H1 (cell line): ENCODE data around the gene HTR6. TPM values are rescaled to one million over a fixed set of nuclear protein-coding genes. Genes with fewer than 3 reads are reported as not detected.

Source experiments
- ASH2L ChIP-seq: fragments of 200-600, 300-600 bp; sonication (generic); IDR thresholded peaks from one replicate; pipeline ENCODE4 v1.7.1; 2017; ENCODE audit warnings: low read length
- BCL11A ChIP-seq, 2 experiments: IDR thresholded peaks; one replicate each; pipeline ENCODE4 v1.6.1; 2011; ENCODE audit warnings: low read depth in 2 of 2, low read length in 2 of 2, mild to moderate bottlenecking in 2 of 2
- BRCA1 ChIP-seq: IDR thresholded peaks from 2 replicates; pipeline ENCODE4 v1.6.1; 2012; ENCODE audit warnings: low read depth, low read length, improper control_type of control experiment
- CHD2 ChIP-seq: IDR thresholded peaks from 2 replicates; pipeline ENCODE4 v1.6.1; 2012; ENCODE audit warnings: low read length, improper control_type of control experiment
- EGR1 ChIP-seq: IDR thresholded peaks from 2 replicates; pipeline ENCODE4 v1.6.1; 2011; ENCODE audit warnings: low read depth, low read length, borderline replicate concordance
- FOSL1 ChIP-seq: IDR thresholded peaks from 2 replicates; pipeline ENCODE4 v1.6.1; 2011; ENCODE audit warnings: mild to moderate bottlenecking, low read depth, low read length, moderate library complexity; ENCODE audit not compliant: insufficient read depth
- HDAC6 ChIP-seq: IDR thresholded peaks from one replicate; pipeline ENCODE4 v1.7.1; 2012; ENCODE audit warnings: low read depth, mild to moderate bottlenecking, inconsistent platforms, low read length, moderate library complexity
- KDM5A ChIP-seq: fragments of 200-600 bp; IDR thresholded peaks from 2 replicates; pipeline ENCODE4 v1.7.1; 2012; ENCODE audit warnings: mild to moderate bottlenecking, low read length, inconsistent platforms, mixed read lengths
- MAX ChIP-seq: IDR thresholded peaks from 2 replicates; pipeline ENCODE4 v1.6.1; 2012; ENCODE audit warnings: inconsistent platforms
- NANOG ChIP-seq: IDR thresholded peaks from 2 replicates; pipeline ENCODE4 v1.6.1; 2011; ENCODE audit warnings: low read length, low read depth, mild to moderate bottlenecking, inconsistent platforms; ENCODE audit not compliant: insufficient read depth, poor library complexity, severe bottlenecking
- NRF1 ChIP-seq: IDR thresholded peaks from 2 replicates; pipeline ENCODE4 v1.6.1; 2011; ENCODE audit warnings: mild to moderate bottlenecking, low read depth, low read length, improper control_type of control experiment
- PHF8 ChIP-seq: fragments of 200-600 bp; sonication (generic); conservative IDR thresholded peaks from 2 replicates; pipeline ENCODE4 v1.7.1; 2012; ENCODE audit warnings: low read depth, mild to moderate bottlenecking, inconsistent platforms, low read length, moderate library complexity
- POLR2A ChIP-seq, 2 experiments: IDR thresholded peaks; 1 replicate in 1 of 2; 2 replicates in 1 of 2; pipeline ENCODE4 v1.6.1; 2011; ENCODE audit warnings: low read depth in 2 of 2, low read length in 2 of 2, mild to moderate bottlenecking in 2 of 2; ENCODE audit errors: control extremely low read depth in 1 of 2
- POLR2AphosphoS5 ChIP-seq: IDR thresholded peaks from 2 replicates; pipeline ENCODE4 v1.6.1; 2011; ENCODE audit warnings: low read depth, low read length
- POU5F1 ChIP-seq: IDR thresholded peaks from 2 replicates; pipeline ENCODE4 v1.6.1; 2011; ENCODE audit warnings: low read depth, mild to moderate bottlenecking, low read length, moderate library complexity
- RBBP5 ChIP-seq: IDR thresholded peaks from 2 replicates; pipeline ENCODE4 v1.7.1; 2012; ENCODE audit warnings: low read depth, mild to moderate bottlenecking, inconsistent platforms, low read length, moderate library complexity, borderline replicate concordance
- RFX5 ChIP-seq: IDR thresholded peaks from 2 replicates; pipeline ENCODE4 v1.6.1; 2011; ENCODE audit warnings: low read depth, low read length, improper control_type of control experiment, borderline replicate concordance
- SIN3A ChIP-seq, 2 experiments: IDR thresholded peaks in 1 of 2; conservative IDR thresholded peaks in 1 of 2; 2 replicates each; pipeline ENCODE4 v1.6.1; 2011 to 2012; ENCODE audit warnings: low read length in 2 of 2, improper control_type of control experiment in 1 of 2, low read depth in 1 of 2, mild to moderate bottlenecking in 1 of 2
- SIX5 ChIP-seq: IDR thresholded peaks from 2 replicates; pipeline ENCODE4 v1.6.1; 2011; ENCODE audit warnings: mild to moderate bottlenecking, low read depth, low read length
- SP1 ChIP-seq: IDR thresholded peaks from 2 replicates; pipeline ENCODE4 v1.6.1; 2011; ENCODE audit warnings: low read depth, low read length
- SP2 ChIP-seq: IDR thresholded peaks from 2 replicates; pipeline ENCODE4 v1.6.1; 2012; ENCODE audit warnings: mild to moderate bottlenecking, low read length, inconsistent platforms
- SRF ChIP-seq: IDR thresholded peaks from 2 replicates; pipeline ENCODE4 v1.6.1; 2011; ENCODE audit warnings: mild to moderate bottlenecking, low read depth, low read length, moderate library complexity
- TAF1 ChIP-seq: IDR thresholded peaks from 2 replicates; pipeline ENCODE4 v1.6.1; 2011; ENCODE audit warnings: mild to moderate bottlenecking, low read depth, low read length
- TAF7 ChIP-seq: optimal IDR thresholded peaks from 2 replicates; pipeline ENCODE3; 2011; ENCODE audit warnings: low read depth, mild to moderate bottlenecking, inconsistent platforms, low read length, moderate library complexity, borderline replicate concordance
- ZNF274 ChIP-seq: IDR thresholded peaks from 2 replicates; pipeline ENCODE4 v1.7.0; 2012; ENCODE audit warnings: low read length, borderline replicate concordance; ENCODE audit errors: extremely low read depth
- polyA plus RNA-seq, 7 experiments: library from polyadenylated mRNA; depleted of rRNA in 3 of 7; stranded (reverse) in 5 of 7; unstranded in 2 of 7; fragments of >200 nt in 5 of 7; fragments of 200-250 nt in 2 of 7; gene quantifications; 1 replicate in 5 of 7; 2 replicates in 1 of 7; 4 replicates in 1 of 7; pipeline versions ENCODE4 v1.2.1 to v1.2.3, GENCODE V29; 2011 to 2013; ENCODE audit warnings: missing spikeins in 2 of 7, mixed read lengths in 2 of 7
- total RNA-seq: library from RNA; stranded (reverse); fragmentation: NEBNext Ultra II Directional; extraction: Animal tissue kit (Norgen Biotek cat#: 25700); gene quantifications from 2 replicates; pipeline ENCODE4 v1.2.1, GENCODE V29; 2021

HTR6 gene
- total and polyA plus RNA-seq, 2 of the 8 experiments (the other 6 are each of a cell fraction or from before 2014, with no cell fraction given), result 0.76 to 0.95 TPM

GRCh38 chr1:19704247-19705113, 39.8 kb downstream of the HTR6 start (continued):
- TF ChIP-seq POLR2AphosphoS5 (no peak), FOSL1 (no peak), ZNF274 (no peak), SRF (no peak), EGR1 (no peak), NRF1 (no peak), TAF1 (0 out of 2 replicates have a peak, but pooled peaks have one; percentile 24), NANOG (no peak), SIN3A (conservative IDR thresholded peaks at IDR 0.05 in 1 of 2, IDR thresholded peaks at IDR 0.05 in 1 of 2; ENCODE audit: low read depth in 1 of 2, low read length in 2 of 2) (0 out of 4 replicates have a peak, but pooled peaks of 1 of the 2 experiments have one; percentile 29), POU5F1 (no peak), CHD2 (no peak), SP1 (no peak), ASH2L (no peak), TAF7 (no peak), KDM5A (no peak), PHF8 (no peak), BCL11A (IDR thresholded peaks at IDR 0.05; ENCODE audit: low read depth in 2 of 2, low read length in 2 of 2) (no peak), MAX (peak; percentile 38; the same call in 1 of the 2 replicates), SP2 (no peak), POLR2A (IDR thresholded peaks at IDR 0.05; ENCODE audit: control extremely low read depth in 1 of 2, low read depth in 2 of 2, low read length in 2 of 2) (no peak), RFX5 (no peak), RBBP5 (no peak), BRCA1 (no peak), SIX5 (no peak), HDAC6 (no peak)
